Parathyroid adenoma (tissue), 2 donors: ENCODE measurements around the gene TNFSF12.

ENCODE experiments used
- H2AFZ ChIP-seq: fragments of 300-600 bp; sonication (generic); one replicate; pipeline ENCODE4 v1.7.0; 2017; ENCODE audit warnings: antibody characterized with exemption, mild to moderate bottlenecking
- H3K27ac ChIP-seq: fragments of 300-600 bp; sonication (generic); one replicate; pipeline ENCODE4 v1.7.0; 2017
- H3K27me3 ChIP-seq: fragments of 300-600 bp; sonication (generic); one replicate; pipeline ENCODE4 v1.7.0; 2017; ENCODE audit warnings: low read length; ENCODE audit not compliant: control insufficient read depth, insufficient read depth
- H3K36me3 ChIP-seq: fragments of 300-600 bp; sonication (generic); one replicate; pipeline ENCODE4 v1.7.0; 2017; ENCODE audit warnings: low read length; ENCODE audit not compliant: control insufficient read depth, insufficient read depth
- H3K4me1 ChIP-seq: fragments of 300-600 bp; sonication (generic); one replicate; pipeline ENCODE4 v1.7.0; 2017; ENCODE audit warnings: control low read depth
- H3K4me2 ChIP-seq: fragments of 300-600 bp; sonication (generic); one replicate; pipeline ENCODE4 v1.7.0; 2017; ENCODE audit warnings: low read length
- H3K4me3 ChIP-seq: fragments of 300-600 bp; sonication (generic); one replicate; pipeline ENCODE4 v1.7.0; 2017; ENCODE audit warnings: low read depth, low read length
- H3K79me2 ChIP-seq: fragments of 300-600 bp; sonication (generic); one replicate; pipeline ENCODE4 v1.7.0; 2017; ENCODE audit warnings: control low read depth
- H3K9ac ChIP-seq: fragments of 300-600 bp; sonication (generic); one replicate; pipeline ENCODE4 v1.7.0; 2017; ENCODE audit warnings: mild to moderate bottlenecking
- H3K9me3 ChIP-seq: fragments of 300-600 bp; sonication (generic); one replicate; pipeline ENCODE4 v1.7.0; 2017; ENCODE audit warnings: low read length; ENCODE audit not compliant: control insufficient read depth
- TF ChIP-seq, protein P1 (sequence below): fragments of 300-600 bp; sonication (generic); IDR thresholded peaks from one replicate; pipeline ENCODE4 v1.7.0; 2017; ENCODE audit warnings: antibody characterized with exemption, mild to moderate bottlenecking
- donor health status: primary hyperparathyroidism.

The TNFSF12 gene

DNA sequence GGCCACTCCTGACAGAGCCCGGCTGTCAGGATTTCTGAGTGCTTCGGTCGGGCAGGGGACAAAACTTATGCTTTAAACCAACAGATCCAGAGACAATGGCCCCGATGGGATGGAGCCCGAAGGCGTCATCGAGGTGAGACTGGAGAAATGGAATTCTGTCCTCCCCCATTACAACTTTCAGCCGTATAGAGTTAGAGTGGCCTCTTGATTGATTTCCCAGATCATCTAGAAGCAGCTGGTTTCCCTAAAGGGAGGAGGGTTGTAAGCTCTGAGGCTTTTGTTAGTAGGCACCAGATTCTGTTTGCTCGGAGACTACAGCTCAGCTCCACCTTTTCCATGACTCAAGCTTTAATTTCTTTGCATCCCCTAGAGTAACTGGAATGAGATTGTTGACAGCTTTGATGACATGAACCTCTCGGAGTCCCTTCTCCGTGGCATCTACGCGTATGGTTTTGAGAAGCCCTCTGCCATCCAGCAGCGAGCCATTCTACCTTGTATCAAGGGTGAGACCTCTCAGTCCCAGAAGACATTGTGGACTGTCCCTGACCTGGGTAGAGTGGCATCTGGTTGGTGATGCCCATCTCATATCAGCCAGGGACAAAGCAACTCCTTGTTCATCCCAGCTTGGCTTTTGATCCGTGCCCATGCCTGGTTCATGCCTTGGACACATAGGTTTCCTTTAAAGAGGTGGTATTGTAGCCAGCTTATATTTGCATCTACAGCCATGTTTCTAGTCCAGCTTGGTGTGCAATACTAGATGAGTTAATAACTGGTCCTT is 25.5 kb downstream of the TNFSF12 start:
- peaks cover 16% of the 10 kb centered on the region for H3K79me2 ChIP-seq
- H3K4me1 ChIP-seq: peaks cover 9% of the 10 kb centered on the region
- H3K36me3 ChIP-seq: no peaks in the 10 kb centered on the region
- no peaks in the 10 kb centered on the region for H3K27me3 ChIP-seq
- H3K4me2 ChIP-seq: peak overlapping the region; percentile 63
- TF ChIP-seq, protein P1, sequence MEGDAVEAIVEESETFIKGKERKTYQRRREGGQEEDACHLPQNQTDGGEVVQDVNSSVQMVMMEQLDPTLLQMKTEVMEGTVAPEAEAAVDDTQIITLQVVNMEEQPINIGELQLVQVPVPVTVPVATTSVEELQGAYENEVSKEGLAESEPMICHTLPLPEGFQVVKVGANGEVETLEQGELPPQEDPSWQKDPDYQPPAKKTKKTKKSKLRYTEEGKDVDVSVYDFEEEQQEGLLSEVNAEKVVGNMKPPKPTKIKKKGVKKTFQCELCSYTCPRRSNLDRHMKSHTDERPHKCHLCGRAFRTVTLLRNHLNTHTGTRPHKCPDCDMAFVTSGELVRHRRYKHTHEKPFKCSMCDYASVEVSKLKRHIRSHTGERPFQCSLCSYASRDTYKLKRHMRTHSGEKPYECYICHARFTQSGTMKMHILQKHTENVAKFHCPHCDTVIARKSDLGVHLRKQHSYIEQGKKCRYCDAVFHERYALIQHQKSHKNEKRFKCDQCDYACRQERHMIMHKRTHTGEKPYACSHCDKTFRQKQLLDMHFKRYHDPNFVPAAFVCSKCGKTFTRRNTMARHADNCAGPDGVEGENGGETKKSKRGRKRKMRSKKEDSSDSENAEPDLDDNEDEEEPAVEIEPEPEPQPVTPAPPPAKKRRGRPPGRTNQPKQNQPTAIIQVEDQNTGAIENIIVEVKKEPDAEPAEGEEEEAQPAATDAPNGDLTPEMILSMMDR: no peak
- no peaks in the 10 kb centered on the region for H3K9me3 ChIP-seq
- no peak overlapping the region for H3K9ac ChIP-seq
- H3K4me3 ChIP-seq: peak overlapping the region; percentile 100
- no peak overlapping the region for H2AFZ ChIP-seq
- peak overlapping the region; percentile 97 for H3K27ac ChIP-seq

DNA sequence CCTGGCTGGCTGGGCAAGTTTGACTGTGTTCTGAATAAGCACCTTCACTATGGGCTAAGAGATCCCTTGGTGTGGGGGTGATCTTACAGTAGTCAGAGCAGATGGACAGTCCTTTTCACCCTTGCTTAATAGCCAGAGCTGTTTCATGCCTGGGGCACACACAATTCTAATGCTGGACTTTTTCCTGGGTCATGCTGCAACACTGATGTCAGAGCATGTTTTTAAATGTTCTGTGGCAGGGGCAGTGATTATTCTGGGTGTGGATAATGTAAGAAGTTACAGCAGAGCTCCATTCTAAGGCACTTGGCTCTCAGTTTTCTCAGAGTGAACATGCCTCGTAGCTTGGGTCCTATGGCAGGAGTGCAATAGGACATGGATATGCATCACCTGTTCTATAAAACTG is 26.6 kb downstream of the TNFSF12 start:
- Histone ChIP-seq H3K27ac (no peak overlapping the region), H3K9ac (no peak overlapping the region), H3K4me2 (no peak overlapping the region), H3K9me3 (no peaks in the 10 kb centered on the region), H3K4me1 (peaks cover 9% of the 10 kb centered on the region), H3K79me2 (peaks cover 16% of the 10 kb centered on the region), H2AFZ (no peak overlapping the region), H3K36me3 (no peaks in the 10 kb centered on the region), H3K27me3 (no peaks in the 10 kb centered on the region), H3K4me3 (no peak overlapping the region)
- TF ChIP-seq, protein P1: no peak

DNA sequence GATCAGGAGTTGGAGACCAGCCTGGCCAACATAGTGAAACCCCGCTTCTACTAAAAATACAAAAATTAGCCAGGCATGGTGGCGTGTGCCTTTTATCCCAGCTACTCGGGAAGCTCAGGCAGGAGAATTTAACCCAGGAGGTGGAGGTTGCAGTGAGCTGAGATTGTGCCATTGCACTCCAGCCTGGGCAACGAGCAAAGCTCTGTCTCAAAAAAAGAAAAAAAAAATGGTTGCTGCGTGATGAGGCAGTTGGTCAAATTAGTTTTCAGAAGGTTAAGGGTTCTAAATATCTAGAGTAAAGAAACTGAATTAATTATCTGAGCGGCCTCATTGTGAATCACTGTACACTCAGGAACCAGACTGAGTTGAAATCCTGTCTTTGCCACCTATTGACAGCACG is 27.1 kb downstream of the TNFSF12 start:
- TF ChIP-seq, protein P1: no peak
- Histone ChIP-seq H2AFZ (no peak overlapping the region), H3K27me3 (no peaks in the 10 kb centered on the region), H3K9me3 (no peaks in the 10 kb centered on the region), H3K79me2 (peaks cover 16% of the 10 kb centered on the region), H3K4me1 (peaks cover 9% of the 10 kb centered on the region), H3K4me3 (no peak overlapping the region), H3K27ac (no peak overlapping the region), H3K9ac (no peak overlapping the region), H3K4me2 (no peak overlapping the region), H3K36me3 (no peaks in the 10 kb centered on the region)

DNA sequence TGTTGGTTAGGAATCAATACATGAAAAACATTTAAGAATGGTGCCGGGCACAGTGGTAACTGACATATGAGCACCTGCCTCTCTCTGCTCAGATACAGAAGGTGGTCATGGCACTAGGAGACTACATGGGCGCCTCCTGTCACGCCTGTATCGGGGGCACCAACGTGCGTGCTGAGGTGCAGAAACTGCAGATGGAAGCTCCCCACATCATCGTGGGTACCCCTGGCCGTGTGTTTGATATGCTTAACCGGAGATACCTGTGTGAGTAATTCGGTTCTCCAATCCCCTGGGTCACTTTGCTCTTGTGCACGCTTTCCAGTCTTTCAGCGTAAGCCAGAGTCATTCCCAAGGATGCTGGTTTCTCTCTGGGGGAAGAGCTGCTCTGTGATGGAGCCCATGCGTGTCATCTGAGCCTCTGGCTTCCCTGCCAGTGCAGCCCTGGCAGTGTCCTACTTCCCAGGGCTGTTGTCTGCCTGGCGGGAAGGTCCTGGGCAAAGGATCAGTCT is 27.6 kb downstream of the TNFSF12 start:
- no peak overlapping the region for H3K4me2 ChIP-seq
- H3K9ac ChIP-seq: no peak overlapping the region
- no peaks in the 10 kb centered on the region for H3K36me3 ChIP-seq
- no peak overlapping the region for H3K4me3 ChIP-seq
- H3K27ac ChIP-seq: no peak overlapping the region
- peaks cover 9% of the 10 kb centered on the region for H3K4me1 ChIP-seq
- no peaks in the 10 kb centered on the region for H3K9me3 ChIP-seq
- H2AFZ ChIP-seq: no peak overlapping the region
- TF ChIP-seq, protein P1: no peak
- no peaks in the 10 kb centered on the region for H3K27me3 ChIP-seq
- H3K79me2 ChIP-seq: peaks cover 16% of the 10 kb centered on the region
